Activated naive CD4-positive, alpha-beta T cell treated with anti-CD3 and anti-CD28 coated beads, Interleukin-2, amount 50 U/mL, for 24 hours (primary cell): ENCODE measurements around the gene DPEP1.

Experiments
- H3K27ac Mint-ChIP-seq: one replicate; pipeline ENCODE4 v1.8.0; 2021; ENCODE audit warnings: mild to moderate bottlenecking, mixed read lengths
- H3K27me3 Mint-ChIP-seq: one replicate; pipeline ENCODE4 v1.8.0; 2021; ENCODE audit warnings: mixed read lengths
- H3K36me3 Mint-ChIP-seq: one replicate; pipeline ENCODE4 v1.8.0; 2021; ENCODE audit warnings: mixed read lengths
- H3K4me1 Mint-ChIP-seq: one replicate; pipeline ENCODE4 v1.8.0; 2021; ENCODE audit warnings: mixed read lengths
- H3K4me3 Mint-ChIP-seq: one replicate; pipeline ENCODE4 v1.8.0; 2021; ENCODE audit warnings: mild to moderate bottlenecking, mixed read lengths
- H3K9me3 Mint-ChIP-seq: one replicate; pipeline ENCODE4 v1.8.0; 2021; ENCODE audit warnings: mixed read lengths

Gene DPEP1

GRCh38 chr16:89641458-89642119 lies 28.1 kb downstream of the DPEP1 start:
- Mint-ChIP-seq H3K9me3 (no peaks in the 10 kb centered on the region), H3K4me3 (no peak overlapping the region), H3K27me3 (no peaks in the 10 kb centered on the region), H3K36me3 (peaks cover 6% of the 10 kb centered on the region), H3K4me1 (peaks cover 9% of the 10 kb centered on the region), H3K27ac (no peak overlapping the region)

GRCh38 chr16:89642574-89642973 lies 29.1 kb downstream of the DPEP1 start:
- peaks cover 6% of the 10 kb centered on the region for H3K36me3 Mint-ChIP-seq
- H3K4me1 Mint-ChIP-seq = peaks cover 9% of the 10 kb centered on the region
- H3K4me3 Mint-ChIP-seq = no peak overlapping the region
- no peak overlapping the region for H3K27ac Mint-ChIP-seq
- no peaks in the 10 kb centered on the region for H3K27me3 Mint-ChIP-seq
- H3K9me3 Mint-ChIP-seq = no peaks in the 10 kb centered on the region

- Mint-ChIP-seq H3K4me1 (peaks cover 9% of the 10 kb centered on the region), H3K36me3 (peaks cover 8% of the 10 kb centered on the region), H3K9me3 (no peaks in the 10 kb centered on the region), H3K27ac (no peak overlapping the region), H3K27me3 (no peaks in the 10 kb centered on the region), H3K4me3 (no peak overlapping the region)
Measured at GRCh38 chr16:89643769-89644300, 30.4 kb downstream of the DPEP1 start.

GRCh38 chr16:89645122-89645521 lies 31.7 kb downstream of the DPEP1 start:
- no peak overlapping the region for H3K27ac Mint-ChIP-seq
- peaks cover 9% of the 10 kb centered on the region for H3K4me1 Mint-ChIP-seq
- no peaks in the 10 kb centered on the region for H3K27me3 Mint-ChIP-seq
- H3K36me3 Mint-ChIP-seq = peaks cover 10% of the 10 kb centered on the region
- H3K4me3 Mint-ChIP-seq = no peak overlapping the region
- no peaks in the 10 kb centered on the region for H3K9me3 Mint-ChIP-seq

GRCh38 chr16:89646270-89646669 lies 32.8 kb downstream of the DPEP1 start:
- H3K9me3 Mint-ChIP-seq = no peaks in the 10 kb centered on the region
- H3K4me3 Mint-ChIP-seq = no peak overlapping the region
- H3K36me3 Mint-ChIP-seq = peaks cover 10% of the 10 kb centered on the region
- H3K4me1 Mint-ChIP-seq = no peaks in the 10 kb centered on the region
- no peak overlapping the region for H3K27ac Mint-ChIP-seq
- H3K27me3 Mint-ChIP-seq = no peaks in the 10 kb centered on the region

- Mint-ChIP-seq H3K27me3 (no peaks in the 10 kb centered on the region), H3K4me3 (no peak overlapping the region), H3K4me1 (no peaks in the 10 kb centered on the region), H3K36me3 (peaks cover 10% of the 10 kb centered on the region), H3K27ac (no peak overlapping the region), H3K9me3 (no peaks in the 10 kb centered on the region)
Measured at GRCh38 chr16:89646906-89647305, 33.5 kb downstream of the DPEP1 start.

- no peak overlapping the region for H3K4me3 Mint-ChIP-seq
- peaks cover 4% of the 10 kb centered on the region for H3K36me3 Mint-ChIP-seq
- no peak overlapping the region for H3K27ac Mint-ChIP-seq
- H3K4me1 Mint-ChIP-seq = peaks cover 25% of the 10 kb centered on the region
- H3K27me3 Mint-ChIP-seq = no peaks in the 10 kb centered on the region
- no peaks in the 10 kb centered on the region for H3K9me3 Mint-ChIP-seq
Measured at GRCh38 chr16:89651584-89651983, 38.1 kb downstream of the DPEP1 start.

- Mint-ChIP-seq H3K4me1 (peaks cover 35% of the 10 kb centered on the region), H3K9me3 (no peaks in the 10 kb centered on the region), H3K36me3 (peaks cover 3% of the 10 kb centered on the region), H3K27me3 (no peaks in the 10 kb centered on the region), H3K4me3 (no peak overlapping the region), H3K27ac (peak overlapping the region; percentile 47)
Measured at GRCh38 chr16:89653656-89654295, 40.3 kb downstream of the DPEP1 start.

- H3K9me3 Mint-ChIP-seq = no peaks in the 10 kb centered on the region
- peak overlapping the region; percentile 46 for H3K27ac Mint-ChIP-seq
- no peaks in the 10 kb centered on the region for H3K36me3 Mint-ChIP-seq
- H3K27me3 Mint-ChIP-seq = no peaks in the 10 kb centered on the region
- peaks cover 36% of the 10 kb centered on the region for H3K4me1 Mint-ChIP-seq
- H3K4me3 Mint-ChIP-seq = peak overlapping the region; percentile 78
Measured at GRCh38 chr16:89655062-89655643, 41.7 kb downstream of the DPEP1 start.

GRCh38 chr16:89656435-89657121 lies 43.1 kb downstream of the DPEP1 start:
- no peaks in the 10 kb centered on the region for H3K27me3 Mint-ChIP-seq
- H3K36me3 Mint-ChIP-seq = peaks cover 4% of the 10 kb centered on the region
- peak overlapping the region; percentile 91 for H3K4me3 Mint-ChIP-seq
- H3K27ac Mint-ChIP-seq = peak overlapping the region; percentile 65
- no peaks in the 10 kb centered on the region for H3K9me3 Mint-ChIP-seq
- peaks cover 36% of the 10 kb centered on the region for H3K4me1 Mint-ChIP-seq

GRCh38 chr16:89657442-89658220 lies 44.2 kb downstream of the DPEP1 start, which contains the start of the genes CHMP1A and SPATA33:
CHMP1A (minus strand) TSS chr16:89657708; CDS start chr16:89657588, 120 bp downstream.
SPATA33 (plus strand) TSS chr16:89657836; CDS start chr16:89657912, 76 bp downstream.
- Mint-ChIP-seq H3K4me3 (peak within 1 kb of the TSS; percentile 91), H3K9me3 (no peaks in the 10 kb centered on the region), H3K4me1 (peaks cover 36% of the 10 kb centered on the region), H3K27me3 (no peaks in the 10 kb centered on the region), H3K36me3 (peaks cover 5% of the 10 kb centered on the region), H3K27ac (peak within 1 kb of the TSS; percentile 86)

- H3K27ac Mint-ChIP-seq = peak overlapping the region; percentile 86
- H3K9me3 Mint-ChIP-seq = no peaks in the 10 kb centered on the region
- peak overlapping the region; percentile 91 for H3K4me3 Mint-ChIP-seq
- peaks cover 5% of the 10 kb centered on the region for H3K36me3 Mint-ChIP-seq
- H3K4me1 Mint-ChIP-seq = peaks cover 36% of the 10 kb centered on the region
- no peaks in the 10 kb centered on the region for H3K27me3 Mint-ChIP-seq
Measured at GRCh38 chr16:89658221-89658879, 44.9 kb downstream of the DPEP1 start.

- Mint-ChIP-seq H3K36me3 (peaks cover 5% of the 10 kb centered on the region), H3K27ac (no peak overlapping the region), H3K4me3 (no peak overlapping the region), H3K9me3 (no peaks in the 10 kb centered on the region), H3K4me1 (peaks cover 25% of the 10 kb centered on the region), H3K27me3 (no peaks in the 10 kb centered on the region)
Measured at GRCh38 chr16:89660146-89660545, 46.7 kb downstream of the DPEP1 start.

GRCh38 chr16:89661215-89661614 lies 47.8 kb downstream of the DPEP1 start:
- Mint-ChIP-seq H3K4me3 (peak overlapping the region; percentile 62), H3K27ac (no peak overlapping the region)

More at GRCh38 chr16:89661215-89661614, 47.8 kb downstream of the DPEP1 start:
- Mint-ChIP-seq H3K27me3 (no peaks in the 10 kb centered on the region), H3K36me3 (peaks cover 5% of the 10 kb centered on the region), H3K4me1 (peaks cover 14% of the 10 kb centered on the region), H3K9me3 (no peaks in the 10 kb centered on the region)
